ENCODE measurements around the gene MYL5.

MYL5 gene

GRCh38 chr4:722169-722725, 47.9 kb downstream of the MYL5 start:
- TF ChIP-seq EZH2phosphoT487 (conservative IDR thresholded peaks at IDR 0.05; ENCODE audit: low read length) (no peak), CTCF (IDR thresholded peaks at IDR 0.05; ENCODE audit: insufficient read depth, low read length, poor library complexity, severe bottlenecking) (no peak)

GRCh38 chr4:722851-723360, 48.6 kb downstream of the MYL5 start:
- H3K9me3 ChIP-seq (ENCODE audit: insufficient read depth, low read length), result no peaks in the 10 kb centered on the region
- H3K9me2 ChIP-seq (replicated peaks; ENCODE audit: insufficient read depth, low read length), result no peaks in the 10 kb centered on the region
- H3K4me2 ChIP-seq (ENCODE audit: low read depth, low read length, poor library complexity, severe bottlenecking), result no peak overlapping the region
- no peaks in the 10 kb centered on the region for H3F3A ChIP-seq (ENCODE audit: insufficient read depth)
- no peaks in the 10 kb centered on the region for H3K36me3 ChIP-seq (ENCODE audit: low read length)
- H3K4me3 ChIP-seq (ENCODE audit: insufficient read depth, low read length, poor library complexity, severe bottlenecking), result no peak overlapping the region
- no peak for TF ChIP-seq EZH2phosphoT487 (conservative IDR thresholded peaks at IDR 0.05; ENCODE audit: low read length)
- H4K20me1 ChIP-seq (ENCODE audit: low read depth, low read length), result no peaks in the 10 kb centered on the region; the same call in 1 of the 2 replicates
- H2AFZ ChIP-seq (ENCODE audit: low read depth, low read length, severe bottlenecking), result no peak overlapping the region
- no peaks in the 10 kb centered on the region for H3K27me3 ChIP-seq (ENCODE audit: low read length)
- no peak overlapping the region for H3K9ac ChIP-seq (ENCODE audit: low read length)
- H3K27ac ChIP-seq (ENCODE audit: low read depth, low read length), result no peak overlapping the region
- peaks cover 71% of the 10 kb centered on the region for H3K79me2 ChIP-seq (ENCODE audit: insufficient read depth, low read length)

More at GRCh38 chr4:722169-722725, 47.9 kb downstream of the MYL5 start:
- no peak overlapping the region for H3K27ac ChIP-seq (ENCODE audit: low read depth, low read length)
- H3K4me3 ChIP-seq (ENCODE audit: insufficient read depth, low read length, poor library complexity, severe bottlenecking), result no peak overlapping the region
- H3K9me3 ChIP-seq (ENCODE audit: insufficient read depth, low read length), result no peaks in the 10 kb centered on the region
- H3K4me2 ChIP-seq (ENCODE audit: low read depth, low read length, poor library complexity, severe bottlenecking), result no peak overlapping the region
- H3K27me3 ChIP-seq (ENCODE audit: low read length), result no peaks in the 10 kb centered on the region
- no peak overlapping the region for H2AFZ ChIP-seq (ENCODE audit: low read depth, low read length, severe bottlenecking)
- no peaks in the 10 kb centered on the region for H3F3A ChIP-seq (ENCODE audit: insufficient read depth)
- no peaks in the 10 kb centered on the region for H3K9me2 ChIP-seq (replicated peaks; ENCODE audit: insufficient read depth, low read length)
- no peak overlapping the region for H3K9ac ChIP-seq (ENCODE audit: low read length)
- H3K36me3 ChIP-seq (ENCODE audit: low read length), result no peaks in the 10 kb centered on the region
- peaks cover 70% of the 10 kb centered on the region for H3K79me2 ChIP-seq (ENCODE audit: insufficient read depth, low read length)
- no peaks in the 10 kb centered on the region; the same call in 1 of the 2 replicates for H4K20me1 ChIP-seq (ENCODE audit: low read depth, low read length)

- no peak overlapping the region for H2AFZ ChIP-seq (ENCODE audit: low read depth, low read length, severe bottlenecking)
- H3K9me3 ChIP-seq (ENCODE audit: insufficient read depth, low read length), result no peaks in the 10 kb centered on the region
- no peaks in the 10 kb centered on the region for H3F3A ChIP-seq (ENCODE audit: insufficient read depth)
- peaks cover 67% of the 10 kb centered on the region for H3K79me2 ChIP-seq (ENCODE audit: insufficient read depth, low read length)
- no peaks in the 10 kb centered on the region for H3K9me2 ChIP-seq (replicated peaks; ENCODE audit: insufficient read depth, low read length)
- H3K9ac ChIP-seq (ENCODE audit: low read length), result no peak overlapping the region
- no peaks in the 10 kb centered on the region for H3K36me3 ChIP-seq (ENCODE audit: low read length)
- H3K27ac ChIP-seq (ENCODE audit: low read depth, low read length), result no peak overlapping the region
- no peak overlapping the region for H3K4me2 ChIP-seq (ENCODE audit: low read depth, low read length, poor library complexity, severe bottlenecking)
- no peaks in the 10 kb centered on the region; the same call in 1 of the 2 replicates for H4K20me1 ChIP-seq (ENCODE audit: low read depth, low read length)
- H3K27me3 ChIP-seq (ENCODE audit: low read length), result no peaks in the 10 kb centered on the region
- no peak for TF ChIP-seq EZH2phosphoT487 (conservative IDR thresholded peaks at IDR 0.05; ENCODE audit: low read length)
- H3K4me3 ChIP-seq (ENCODE audit: insufficient read depth, low read length, poor library complexity, severe bottlenecking), result no peak overlapping the region
These were observed 49.6 kb downstream of the MYL5 start for GRCh38 chr4:723751-724530.

GRCh38 chr4:725391-726234, 51.3 kb downstream of the MYL5 start:
- no peaks in the 10 kb centered on the region; the same call in 1 of the 2 replicates for H4K20me1 ChIP-seq (ENCODE audit: low read depth, low read length)

More at GRCh38 chr4:725391-726234, 51.3 kb downstream of the MYL5 start:
- H3K4me3 ChIP-seq (ENCODE audit: insufficient read depth, low read length, poor library complexity, severe bottlenecking), result no peak overlapping the region
- H3K9me2 ChIP-seq (replicated peaks; ENCODE audit: insufficient read depth, low read length), result no peaks in the 10 kb centered on the region
- H3F3A ChIP-seq (ENCODE audit: insufficient read depth), result no peaks in the 10 kb centered on the region
- no peak overlapping the region for H2AFZ ChIP-seq (ENCODE audit: low read depth, low read length, severe bottlenecking)
- no peak for TF ChIP-seq CTCF (IDR thresholded peaks at IDR 0.05; ENCODE audit: insufficient read depth, low read length, poor library complexity, severe bottlenecking)
- TF ChIP-seq EZH2phosphoT487 (conservative IDR thresholded peaks at IDR 0.05; ENCODE audit: low read length), result no peak
- no peak overlapping the region for H3K9ac ChIP-seq (ENCODE audit: low read length)
- no peaks in the 10 kb centered on the region for H3K27me3 ChIP-seq (ENCODE audit: low read length)
- no peaks in the 10 kb centered on the region for H3K9me3 ChIP-seq (ENCODE audit: insufficient read depth, low read length)
- peaks cover 51% of the 10 kb centered on the region for H3K79me2 ChIP-seq (ENCODE audit: insufficient read depth, low read length)
- no peaks in the 10 kb centered on the region for H3K36me3 ChIP-seq (ENCODE audit: low read length)
- no peak overlapping the region for H3K27ac ChIP-seq (ENCODE audit: low read depth, low read length)
- H3K4me2 ChIP-seq (ENCODE audit: low read depth, low read length, poor library complexity, severe bottlenecking), result no peak overlapping the region
